HUES64 (cell line): ENCODE measurements around the gene ZNF740.
A peak's percentile ranks its signal among the peaks of the same experiment; 100 is the strongest.

ENCODE experiments used
- H3K27ac ChIP-seq: 2 replicates; pipeline ENCODE4 v1.7.0; 2013; ENCODE audit warnings: low read depth, low read length, inconsistent platforms
- H3K27me3 ChIP-seq: 2 replicates; pipeline ENCODE4 v1.6.1; 2013; ENCODE audit warnings: mild to moderate bottlenecking, low read length; ENCODE audit not compliant: insufficient read depth
- H3K36me3 ChIP-seq: 2 replicates; pipeline ENCODE4 v1.6.1; 2013; ENCODE audit warnings: mild to moderate bottlenecking, low read length; ENCODE audit not compliant: insufficient read depth
- H3K4me1 ChIP-seq: 2 replicates; pipeline ENCODE4 v1.6.1; 2013; ENCODE audit warnings: mild to moderate bottlenecking, low read length, moderate library complexity; ENCODE audit not compliant: insufficient read depth
- H3K4me3 ChIP-seq: 2 replicates; pipeline ENCODE4 v1.5.1; 2013; ENCODE audit warnings: mild to moderate bottlenecking, low read length, moderate library complexity
- H3K9ac ChIP-seq: 2 replicates; pipeline ENCODE4 v1.6.1; 2013; ENCODE audit warnings: mild to moderate bottlenecking, low read depth, low read length
- H3K9me3 ChIP-seq: 2 replicates; pipeline ENCODE4 v1.6.1; 2013; ENCODE audit warnings: low read depth, low read length; ENCODE audit not compliant: insufficient read depth
- WGBS: fragments of 150-250, 120-280 bp; methylation state at CpG from one replicate; pipeline ENCODE4 v1.1.7; 2013; ENCODE audit warnings: missing lambda C conversion rate; 5-methylcytosine and 5-hydroxymethylcytosine counted together

The ZNF740 gene

DNA sequence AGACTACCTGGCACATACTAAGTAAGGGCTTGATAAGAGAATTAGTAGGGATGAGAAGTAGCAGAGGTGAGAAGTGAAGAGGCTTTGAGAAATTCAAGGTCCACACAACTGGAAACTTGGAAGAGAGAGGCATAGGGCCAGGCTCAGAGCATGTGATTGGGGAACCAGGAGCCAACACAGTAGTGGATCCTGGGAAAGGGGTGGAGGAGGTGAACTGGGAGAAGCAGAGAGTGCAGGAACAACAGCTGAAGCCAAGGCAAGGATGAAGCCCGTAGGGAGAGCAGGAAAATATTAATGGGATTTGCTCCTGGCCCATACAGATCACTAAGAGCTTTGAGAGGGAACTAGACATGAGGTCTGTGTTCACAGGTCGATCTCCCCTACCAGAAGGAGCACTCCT lies 27.9 kb downstream of the ZNF740 start:
- H3K4me3 ChIP-seq = no peak overlapping the region
- no peak overlapping the region for H3K27ac ChIP-seq
- H3K9ac ChIP-seq = no peak overlapping the region
- 84% methylated on average over 2 of the region's 2 CpGs for WGBS
- no peaks in the 10 kb centered on the region for H3K4me1 ChIP-seq
- H3K27me3 ChIP-seq = no peaks in the 10 kb centered on the region
- no peaks in the 10 kb centered on the region for H3K9me3 ChIP-seq
- peaks cover 31% of the 10 kb centered on the region for H3K36me3 ChIP-seq

DNA sequence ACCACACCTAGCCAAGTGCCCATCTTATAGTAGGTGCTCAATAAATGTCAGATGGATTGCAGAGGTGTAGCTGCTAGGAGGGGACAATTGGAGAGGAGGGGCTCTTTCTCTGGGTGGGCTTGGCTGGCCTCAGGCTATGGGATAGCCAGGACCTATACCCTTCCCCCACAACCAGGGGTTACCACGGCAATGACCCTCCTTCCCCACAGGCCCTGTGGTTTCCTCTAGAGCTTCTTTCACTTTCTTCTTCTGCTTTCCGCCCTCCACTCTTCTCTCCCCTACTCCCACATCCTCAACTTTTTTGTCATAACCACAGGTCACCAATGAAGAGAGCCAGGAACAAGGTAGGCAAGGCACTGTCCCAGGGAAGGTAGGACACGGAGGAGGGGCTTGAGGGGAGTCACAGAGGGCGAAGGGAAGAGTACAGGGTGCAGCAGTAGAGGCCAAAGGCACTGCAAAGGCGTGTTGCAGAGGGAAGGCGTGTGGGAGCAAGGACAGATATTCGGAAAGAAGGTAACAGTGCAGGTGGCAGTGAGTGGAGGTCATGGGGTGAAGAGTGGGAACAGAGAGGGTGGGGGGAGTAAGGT lies 28.4 kb downstream of the ZNF740 start:
- peaks cover 3% of the 10 kb centered on the region; the same call in 1 of the 2 replicates for H3K4me1 ChIP-seq
- 81% methylated on average over 7 of the region's 7 CpGs for WGBS
- H3K9me3 ChIP-seq = no peaks in the 10 kb centered on the region
- no peak overlapping the region for H3K9ac ChIP-seq
- H3K27ac ChIP-seq = no peak overlapping the region
- H3K27me3 ChIP-seq = no peaks in the 10 kb centered on the region
- H3K36me3 ChIP-seq = peaks cover 34% of the 10 kb centered on the region
- H3K4me3 ChIP-seq = no peak overlapping the region

DNA sequence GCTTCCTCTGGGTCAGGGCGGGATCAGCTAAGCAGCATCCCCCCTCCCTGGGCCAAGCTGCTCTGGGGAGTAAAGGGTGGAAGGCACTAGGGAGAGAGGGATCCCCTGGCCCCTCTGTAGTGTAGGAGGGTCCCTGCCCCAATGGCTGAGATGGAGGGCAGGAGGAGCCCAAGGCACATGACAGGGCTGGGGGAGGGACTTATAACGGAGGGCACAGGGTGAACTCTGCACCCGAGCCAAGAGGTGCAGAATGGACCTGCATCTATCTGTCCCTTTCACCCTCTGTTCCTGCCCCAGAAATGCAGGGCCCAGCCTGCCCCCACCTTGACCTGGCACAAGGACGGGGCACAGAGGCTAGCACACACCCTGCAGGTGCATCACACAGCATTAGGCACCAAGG lies 30.3 kb downstream of the ZNF740 start:
- WGBS = 95% methylated on average over 4 of the region's 4 CpGs

DNA sequence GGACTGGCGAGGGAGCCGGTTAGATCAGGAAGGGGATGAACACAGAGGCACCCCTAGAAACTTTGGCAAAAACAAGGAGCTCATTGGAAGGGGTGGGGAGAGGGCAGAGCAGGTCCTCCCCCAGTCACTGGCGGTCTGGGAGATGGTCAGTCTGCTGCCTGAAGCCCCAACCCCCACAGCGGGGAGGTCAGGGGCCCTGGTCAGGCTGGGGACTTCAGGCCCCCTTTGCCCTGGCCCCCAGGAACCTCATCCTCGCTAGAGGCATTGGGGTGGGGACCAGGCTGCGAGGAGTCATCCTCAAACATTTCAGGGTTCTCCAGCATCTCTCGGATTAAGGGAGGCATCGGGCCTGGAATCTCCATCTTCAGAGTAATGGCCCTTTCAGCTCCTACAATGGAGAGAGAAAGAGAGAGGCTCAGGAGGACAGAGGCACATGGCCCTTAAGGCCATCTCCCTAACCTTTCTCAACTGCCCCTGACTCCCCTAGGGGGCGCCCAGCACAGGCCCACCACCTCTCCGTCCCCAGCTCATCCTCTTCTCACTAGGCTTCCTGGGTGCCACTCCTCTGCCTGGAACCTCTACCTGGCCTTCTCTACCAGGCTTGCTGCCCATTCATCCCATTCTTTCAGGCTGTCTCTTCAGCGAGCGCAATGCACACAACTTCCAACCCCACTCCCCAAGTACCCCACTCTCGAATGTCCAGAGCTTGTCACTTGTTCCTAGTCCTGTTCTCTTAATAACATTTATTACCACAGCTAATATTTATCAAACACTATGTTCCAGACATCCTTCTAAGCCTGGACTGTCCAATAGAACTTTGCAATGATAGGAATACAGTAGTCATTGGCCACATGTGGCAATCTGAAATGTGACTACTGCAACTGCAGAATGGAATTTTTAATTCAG lies 31.2 kb downstream of the ZNF740 start:
- no peak overlapping the region for H3K9ac ChIP-seq
- H3K36me3 ChIP-seq = peaks cover 41% of the 10 kb centered on the region
- peaks cover 25% of the 10 kb centered on the region for H3K4me1 ChIP-seq
- no peaks in the 10 kb centered on the region for H3K27me3 ChIP-seq
- H3K27ac ChIP-seq = no peak overlapping the region
- 86% methylated on average over 13 of the region's 13 CpGs for WGBS
- H3K4me3 ChIP-seq = no peak overlapping the region
- no peaks in the 10 kb centered on the region for H3K9me3 ChIP-seq

More for the DNA sequence above, 30.3 kb downstream of the ZNF740 start:
- Histone ChIP-seq H3K9me3 (no peaks in the 10 kb centered on the region), H3K4me3 (no peak overlapping the region), H3K4me1 (peaks cover 17% of the 10 kb centered on the region), H3K36me3 (peaks cover 41% of the 10 kb centered on the region), H3K27ac (no peak overlapping the region), H3K27me3 (no peaks in the 10 kb centered on the region), H3K9ac (no peak overlapping the region)

DNA sequence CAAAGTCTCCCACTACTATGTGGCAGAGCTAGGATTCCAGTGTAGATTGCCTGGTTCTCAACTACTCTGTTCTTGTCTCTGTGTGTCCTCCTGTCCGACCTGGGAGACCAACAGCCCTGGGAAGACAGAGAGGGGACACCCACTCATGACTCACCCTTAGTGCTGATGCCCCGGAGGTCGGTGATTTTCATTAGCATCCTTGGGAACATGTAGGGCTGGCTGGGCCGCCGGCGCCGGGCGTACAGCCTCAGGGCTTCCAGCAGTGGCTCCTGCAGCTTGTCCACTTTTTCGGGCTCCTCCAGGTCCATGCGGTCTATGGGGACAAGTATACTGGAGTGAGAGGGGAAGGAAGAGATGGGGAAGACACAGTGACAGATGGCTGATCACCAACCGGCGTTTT lies 32.4 kb downstream of the ZNF740 start:
- H3K4me3 ChIP-seq = no peak overlapping the region
- WGBS = 63% methylated on average over 12 of the region's 12 CpGs
- H3K36me3 ChIP-seq = peaks cover 41% of the 10 kb centered on the region
- H3K9me3 ChIP-seq = no peaks in the 10 kb centered on the region
- H3K27me3 ChIP-seq = no peaks in the 10 kb centered on the region
- peaks cover 27% of the 10 kb centered on the region for H3K4me1 ChIP-seq
- H3K9ac ChIP-seq = no peak overlapping the region
- H3K27ac ChIP-seq = no peak overlapping the region

DNA sequence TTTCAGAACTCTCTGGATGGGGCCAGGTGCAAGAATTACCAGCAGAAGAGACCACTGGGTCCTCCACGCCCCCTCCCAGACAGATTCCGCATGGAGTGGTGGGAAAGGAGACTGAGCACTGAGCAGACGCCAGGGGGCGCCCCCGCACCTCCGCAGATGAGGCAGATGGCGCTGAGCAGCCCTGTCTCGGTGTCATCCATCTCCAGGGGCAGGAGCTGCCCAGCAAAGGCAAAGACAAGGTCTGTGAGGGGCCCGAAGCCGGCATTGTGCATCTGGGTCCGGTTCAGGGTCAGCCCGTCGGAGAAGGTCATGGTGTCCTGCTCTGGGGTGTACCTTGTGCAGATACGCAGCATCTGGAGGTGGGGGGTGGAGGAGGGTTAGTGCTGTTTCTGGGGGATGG lies 32.8 kb downstream of the ZNF740 start:
- Histone ChIP-seq H3K27me3 (no peaks in the 10 kb centered on the region), H3K4me3 (no peak overlapping the region), H3K36me3 (peaks cover 41% of the 10 kb centered on the region), H3K9me3 (no peaks in the 10 kb centered on the region), H3K9ac (no peak overlapping the region), H3K4me1 (peaks cover 32% of the 10 kb centered on the region), H3K27ac (no peak overlapping the region)
- 17% methylated on average over 14 of the region's 14 CpGs for WGBS

DNA sequence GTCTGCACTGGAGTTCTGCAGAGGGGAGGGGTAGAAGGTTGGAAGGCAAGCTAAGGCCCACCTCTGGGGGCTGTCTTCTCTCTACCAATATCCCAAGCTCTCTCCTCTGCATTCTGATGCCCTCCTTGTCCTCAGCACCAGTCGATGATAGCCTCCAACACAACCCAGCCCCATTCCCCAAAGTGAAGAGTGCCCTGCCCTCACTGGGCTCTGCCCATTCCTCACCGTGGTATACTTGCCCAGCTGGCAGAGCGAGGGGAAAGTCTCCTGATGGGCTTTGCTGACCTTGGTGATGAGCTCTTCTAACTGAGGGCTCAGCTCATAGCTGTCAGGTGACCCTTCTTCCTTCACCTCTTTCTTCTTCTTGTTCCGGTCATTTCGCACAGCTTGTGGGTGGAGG lies 33.7 kb downstream of the ZNF740 start:
- Histone ChIP-seq H3K36me3 (peaks cover 41% of the 10 kb centered on the region), H3K27me3 (peaks cover 4% of the 10 kb centered on the region), H3K4me3 (no peak overlapping the region), H3K4me1 (peaks cover 34% of the 10 kb centered on the region), H3K9me3 (no peaks in the 10 kb centered on the region), H3K9ac (no peak overlapping the region), H3K27ac (no peak overlapping the region)
- WGBS = 80% methylated on average over 5 of the region's 5 CpGs

DNA sequence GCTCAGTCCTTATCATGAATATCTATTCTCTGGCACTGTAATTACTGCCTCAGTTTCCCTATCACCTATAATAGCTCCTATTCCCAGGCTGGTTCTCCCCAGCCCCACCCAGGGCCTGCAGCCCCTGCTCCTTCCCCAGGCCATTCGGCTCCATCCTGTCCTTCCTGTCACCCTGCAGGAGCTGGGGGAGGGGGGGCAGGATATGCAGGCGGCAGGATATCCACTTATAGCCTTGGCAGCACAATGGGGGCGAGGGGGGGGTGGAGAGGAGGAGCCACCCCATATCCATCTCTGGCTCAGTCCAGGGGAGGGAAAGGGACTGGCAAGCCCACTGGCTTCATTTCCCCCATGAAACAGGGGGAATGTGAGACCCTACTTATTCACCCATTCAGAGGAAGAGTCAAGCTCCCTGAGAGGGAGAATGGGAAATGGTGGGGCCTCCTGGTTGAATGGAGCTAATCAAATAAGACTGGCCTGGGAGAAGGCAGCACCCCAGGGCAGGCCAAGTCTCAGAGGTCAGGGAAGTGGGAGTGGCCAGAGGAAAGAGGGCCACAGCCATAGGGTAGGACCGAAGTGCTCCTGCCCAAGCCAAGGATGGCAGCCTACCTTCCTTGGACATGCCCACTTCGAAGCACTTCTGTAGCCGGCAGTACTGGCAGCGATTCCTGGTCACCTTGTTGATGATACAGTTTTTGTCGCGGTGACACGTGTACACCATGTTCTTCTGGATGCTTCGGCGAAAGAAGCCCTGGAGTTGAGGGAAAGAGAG lies 34.3 kb downstream of the ZNF740 start:
- Histone ChIP-seq H3K4me1 (peaks cover 34% of the 10 kb centered on the region), H3K36me3 (peaks cover 41% of the 10 kb centered on the region), H3K9me3 (no peaks in the 10 kb centered on the region), H3K27me3 (peaks cover 11% of the 10 kb centered on the region), H3K27ac (no peak overlapping the region), H3K4me3 (no peak overlapping the region), H3K9ac (no peak overlapping the region)
- WGBS = 83% methylated on average over 9 of the region's 12 CpGs

DNA sequence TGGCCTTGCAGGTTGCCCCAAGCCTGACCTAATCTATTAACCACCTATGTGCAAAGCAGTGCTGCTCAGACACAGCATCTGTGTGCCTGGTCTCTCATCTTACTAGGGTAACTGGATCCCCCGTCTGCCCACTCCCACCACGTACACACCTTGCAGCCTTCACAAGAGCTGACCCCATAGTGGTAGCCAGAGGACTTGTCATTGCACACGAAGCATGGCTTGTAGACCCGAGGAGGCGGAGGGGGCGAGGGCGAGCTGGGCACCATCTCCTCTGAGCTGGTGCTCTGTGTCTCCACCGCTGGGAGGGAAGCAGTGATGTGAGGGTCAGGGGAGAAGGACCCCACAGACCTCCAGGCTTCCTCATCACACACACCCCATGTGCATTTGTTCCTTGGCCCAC lies 35.0 kb downstream of the ZNF740 start:
- Histone ChIP-seq H3K36me3 (peaks cover 36% of the 10 kb centered on the region), H3K4me3 (no peak overlapping the region), H3K9me3 (no peaks in the 10 kb centered on the region), H3K4me1 (peaks cover 34% of the 10 kb centered on the region), H3K9ac (no peak overlapping the region), H3K27ac (no peak overlapping the region), H3K27me3 (peaks cover 12% of the 10 kb centered on the region)
- WGBS = 84% methylated on average over 8 of the region's 8 CpGs

DNA sequence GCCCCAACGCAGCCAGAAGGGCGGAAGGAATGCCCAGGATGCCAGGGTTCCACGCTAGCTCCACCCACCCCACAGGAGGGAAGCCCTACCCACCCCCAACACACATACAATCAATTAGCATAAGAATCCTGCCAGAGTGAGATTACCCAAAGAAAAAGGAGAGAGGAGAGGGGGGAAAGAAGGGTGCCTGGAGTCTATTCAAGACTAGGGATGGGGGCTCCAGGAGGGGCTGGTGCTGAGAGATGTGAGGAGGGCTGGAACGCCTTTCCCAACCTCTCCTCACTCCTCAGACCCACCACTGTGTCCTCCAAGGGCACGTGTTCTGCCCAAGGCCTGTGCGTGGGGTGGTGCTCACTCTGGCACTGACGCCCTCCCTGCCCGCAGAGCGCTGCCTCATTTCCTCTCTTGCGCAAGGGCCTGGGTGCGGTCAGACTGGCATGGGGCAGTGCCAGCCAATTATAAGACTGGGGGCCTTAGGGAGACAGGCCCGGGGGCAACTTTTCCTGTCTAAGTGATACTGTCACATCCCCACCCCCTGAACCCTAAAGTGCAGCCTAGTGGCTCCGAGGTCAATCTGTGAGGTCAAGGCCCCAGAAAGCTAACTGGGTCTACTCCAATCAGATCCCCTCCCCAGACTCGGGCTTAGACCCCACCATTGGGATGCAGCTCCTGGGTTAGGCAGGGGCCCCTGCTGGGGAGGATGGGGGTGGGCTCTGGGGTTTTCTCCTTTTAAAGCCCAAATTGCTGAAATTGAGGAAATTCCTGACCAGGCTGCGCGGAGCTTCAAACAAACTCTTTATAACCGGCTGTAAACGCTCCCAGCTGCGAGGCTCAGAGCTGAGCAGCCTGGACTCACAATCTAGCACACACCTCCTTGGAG lies 36.8 kb downstream of the ZNF740 start:
- peaks cover 37% of the 10 kb centered on the region for H3K4me1 ChIP-seq
- peak overlapping the region; percentile 99 for H3K27ac ChIP-seq
- H3K4me3 ChIP-seq = peak overlapping the region; percentile 44
- peak overlapping the region; percentile 53 for H3K9ac ChIP-seq
- no peaks in the 10 kb centered on the region for H3K9me3 ChIP-seq
- H3K27me3 ChIP-seq = peaks cover 12% of the 10 kb centered on the region
- WGBS = 3% methylated on average over 19 of the region's 19 CpGs
- H3K36me3 ChIP-seq = peaks cover 19% of the 10 kb centered on the region
